Cardiac muscle cell (in vitro differentiated cells and primary cell): ENCODE data around the gene B4GALT6. TPM values are rescaled to one million over a fixed set of nuclear protein-coding genes. Genes with fewer than 3 reads are reported as not detected.

Source experiments
- DNase-seq, 2 donors: peaks; one replicate each; pipeline versions ENCODE4 v3.0.0 to v3.0.0-alpha.2; 2010 to 2017; ENCODE audit warnings: low read depth in 1 of 2, low spot score in 1 of 2
- H3K27ac ChIP-seq: fragments of 200-600 bp; sonication (generic); 2 replicates; pipeline ENCODE4 v1.5.1; 2016
- H3K27me3 ChIP-seq: fragments of 200-600 bp; sonication (generic); 2 replicates; pipeline ENCODE4 v1.6.0; 2016; ENCODE audit warnings: control low read depth
- H3K36me3 ChIP-seq: fragments of 200-600 bp; sonication (generic); 2 replicates; pipeline ENCODE4 v1.5.1; 2016; ENCODE audit warnings: control low read depth
- H3K4me1 ChIP-seq: fragments of 200-600 bp; sonication (generic); 2 replicates; pipeline ENCODE4 v1.8.1; 2017; ENCODE audit warnings: low read depth, mild to moderate bottlenecking, mixed run types
- H3K4me3 ChIP-seq: fragments of 200-600 bp; sonication (generic); 2 replicates; pipeline ENCODE4 v1.5.1; 2016; ENCODE audit warnings: mild to moderate bottlenecking
- H3K9me3 ChIP-seq: fragments of 200-600 bp; sonication (generic); 2 replicates; pipeline ENCODE4 v1.5.1; 2017; ENCODE audit warnings: low read depth, mild to moderate bottlenecking, control low read depth
- polyA plus RNA-seq: library from polyadenylated mRNA; unstranded; fragments of >200 nt; fragmentation: Nextera tagmentation; extraction: Ambion mirVana; gene quantifications from 2 replicates; pipeline ENCODE4 v1.2.1, GENCODE V29; 2016
- total RNA-seq: library from RNA; depleted of rRNA; stranded (reverse); fragments of >200 nt; gene quantifications from 2 replicates; pipeline ENCODE4 v1.2.3, GENCODE V29; 2016
- TF ChIP-seq, protein P1 (sequence below): IDR thresholded peaks from 2 replicates; pipeline ENCODE4 v1.5.1; 2012; ENCODE audit warnings: low read depth, mild to moderate bottlenecking, low read length

B4GALT6 gene
- total and polyA plus RNA-seq, 2 experiments from 2014 or later = 3.6 to 5.5 TPM

GRCh38 chr18:31632356-31632755, 52.0 kb downstream of the B4GALT6 start:
- no peak for DNase-seq
- no peak overlapping the region for H3K27ac ChIP-seq
- no peaks in the 10 kb centered on the region for H3K36me3 ChIP-seq
- H3K4me1 ChIP-seq = no peaks in the 10 kb centered on the region
- TF ChIP-seq, protein P1, sequence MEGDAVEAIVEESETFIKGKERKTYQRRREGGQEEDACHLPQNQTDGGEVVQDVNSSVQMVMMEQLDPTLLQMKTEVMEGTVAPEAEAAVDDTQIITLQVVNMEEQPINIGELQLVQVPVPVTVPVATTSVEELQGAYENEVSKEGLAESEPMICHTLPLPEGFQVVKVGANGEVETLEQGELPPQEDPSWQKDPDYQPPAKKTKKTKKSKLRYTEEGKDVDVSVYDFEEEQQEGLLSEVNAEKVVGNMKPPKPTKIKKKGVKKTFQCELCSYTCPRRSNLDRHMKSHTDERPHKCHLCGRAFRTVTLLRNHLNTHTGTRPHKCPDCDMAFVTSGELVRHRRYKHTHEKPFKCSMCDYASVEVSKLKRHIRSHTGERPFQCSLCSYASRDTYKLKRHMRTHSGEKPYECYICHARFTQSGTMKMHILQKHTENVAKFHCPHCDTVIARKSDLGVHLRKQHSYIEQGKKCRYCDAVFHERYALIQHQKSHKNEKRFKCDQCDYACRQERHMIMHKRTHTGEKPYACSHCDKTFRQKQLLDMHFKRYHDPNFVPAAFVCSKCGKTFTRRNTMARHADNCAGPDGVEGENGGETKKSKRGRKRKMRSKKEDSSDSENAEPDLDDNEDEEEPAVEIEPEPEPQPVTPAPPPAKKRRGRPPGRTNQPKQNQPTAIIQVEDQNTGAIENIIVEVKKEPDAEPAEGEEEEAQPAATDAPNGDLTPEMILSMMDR = no peak
- H3K27me3 ChIP-seq = no peaks in the 10 kb centered on the region
- no peaks in the 10 kb centered on the region for H3K9me3 ChIP-seq
- H3K4me3 ChIP-seq = no peak overlapping the region

- no peaks in the 10 kb centered on the region for H3K4me1 ChIP-seq
- no peaks in the 10 kb centered on the region for H3K9me3 ChIP-seq
- TF ChIP-seq, protein P1 = no peak
- H3K27me3 ChIP-seq = no peaks in the 10 kb centered on the region
- H3K27ac ChIP-seq = no peak overlapping the region
- DNase-seq = no peak
- H3K4me3 ChIP-seq = no peak overlapping the region
- no peaks in the 10 kb centered on the region for H3K36me3 ChIP-seq
Observed at GRCh38 chr18:31631526-31631925, 52.9 kb downstream of the B4GALT6 start.

DNA sequence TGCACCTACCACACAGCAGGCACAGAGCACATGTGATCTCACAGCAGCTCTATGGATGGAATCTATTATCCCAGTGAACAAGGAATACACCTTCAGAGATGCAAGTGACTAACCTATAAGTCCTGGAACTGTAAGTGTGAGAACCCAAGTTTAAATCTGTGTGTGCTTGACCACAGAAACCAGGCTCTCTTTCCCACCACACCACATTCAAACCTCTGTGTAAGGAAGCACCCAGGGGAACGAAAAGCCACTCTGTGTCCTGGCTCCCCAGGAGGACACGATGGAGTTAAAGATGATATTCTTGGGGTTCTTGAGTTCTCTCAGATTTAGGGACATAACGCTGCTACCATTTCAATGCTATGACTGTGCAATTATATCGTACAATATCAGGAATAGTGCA, 53.8 kb downstream of the B4GALT6 start:
- Histone ChIP-seq H3K27me3 (no peaks in the 10 kb centered on the region), H3K36me3 (no peaks in the 10 kb centered on the region), H3K27ac (no peak overlapping the region), H3K9me3 (no peaks in the 10 kb centered on the region), H3K4me3 (no peak overlapping the region), H3K4me1 (no peaks in the 10 kb centered on the region)
- no peak for DNase-seq
- TF ChIP-seq, protein P1 = no peak

- TF ChIP-seq, protein P1 = no peak
- DNase-seq = no peak
- no peaks in the 10 kb centered on the region for H3K9me3 ChIP-seq
- no peaks in the 10 kb centered on the region for H3K36me3 ChIP-seq
- no peaks in the 10 kb centered on the region for H3K27me3 ChIP-seq
- H3K4me1 ChIP-seq = no peaks in the 10 kb centered on the region
- H3K4me3 ChIP-seq = no peak overlapping the region
- H3K27ac ChIP-seq = no peak overlapping the region
Observed at GRCh38 chr18:31626409-31626808, 58.0 kb downstream of the B4GALT6 start.

DNA sequence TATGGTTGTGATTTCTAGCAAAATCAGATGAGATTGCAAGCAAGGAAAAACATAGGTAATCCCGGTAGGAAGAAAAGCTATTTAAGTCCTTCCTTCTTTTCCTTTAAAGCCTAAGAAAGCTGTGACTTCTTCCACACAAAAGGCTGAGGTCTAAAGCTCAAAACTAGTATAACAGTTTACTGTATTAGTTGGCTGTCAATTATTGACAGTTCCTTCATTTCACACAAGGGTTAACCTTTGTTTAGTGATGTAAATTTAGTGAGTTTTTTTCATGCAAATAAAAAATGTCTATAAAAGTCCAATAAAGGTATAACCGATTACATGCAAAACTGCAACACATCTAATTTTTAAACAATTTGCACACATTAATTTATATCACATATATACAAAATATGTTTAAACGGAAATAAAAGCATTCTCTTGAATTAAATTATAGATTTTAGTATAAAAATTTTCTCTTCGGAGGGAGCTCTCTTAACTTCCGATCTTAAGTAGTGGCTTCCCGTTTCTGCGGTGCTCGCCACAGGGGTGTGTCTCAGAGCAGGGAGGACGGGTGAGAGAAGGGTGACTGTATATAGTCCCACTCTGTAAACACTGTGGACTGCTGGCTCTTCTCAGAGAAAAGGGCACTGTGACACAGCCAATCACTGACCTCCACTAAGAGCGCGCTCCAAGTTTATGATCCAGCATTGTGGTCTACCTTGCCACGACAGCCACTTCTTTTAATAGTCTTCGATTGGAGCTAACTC, 59.3 kb downstream of the B4GALT6 start:
- Histone ChIP-seq H3K4me1 (no peaks in the 10 kb centered on the region), H3K4me3 (no peak overlapping the region), H3K27ac (no peak overlapping the region), H3K36me3 (no peaks in the 10 kb centered on the region), H3K27me3 (no peaks in the 10 kb centered on the region), H3K9me3 (no peaks in the 10 kb centered on the region)
- TF ChIP-seq, protein P1 = no peak
- no peak for DNase-seq

DNA sequence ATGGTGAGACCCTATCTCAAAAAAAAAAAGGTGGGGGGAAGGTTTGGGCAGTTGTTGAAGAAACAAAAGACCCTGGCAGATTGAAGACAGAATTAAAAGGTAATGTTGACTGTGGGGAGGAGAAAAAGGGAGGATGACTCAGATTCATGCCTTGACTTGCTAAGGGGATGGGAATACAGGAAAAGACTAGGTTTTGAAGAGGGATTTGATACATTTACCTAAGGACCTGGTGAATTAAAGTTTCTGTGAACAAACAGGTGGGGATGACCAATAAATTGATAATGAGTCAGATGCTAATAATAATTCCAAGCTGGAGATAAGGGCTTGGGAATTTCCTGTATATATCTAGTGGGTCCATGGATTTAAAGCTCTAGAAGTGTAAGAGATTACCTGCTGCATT, 65.1 kb downstream of the B4GALT6 start:
- Histone ChIP-seq H3K4me1 (no peaks in the 10 kb centered on the region), H3K27me3 (no peaks in the 10 kb centered on the region), H3K4me3 (no peak overlapping the region), H3K9me3 (no peaks in the 10 kb centered on the region), H3K36me3 (no peaks in the 10 kb centered on the region), H3K27ac (no peak overlapping the region)
- TF ChIP-seq, protein P1 = no peak
- DNase-seq = no peak
